ENCODE measurements around the gene CDK2AP2.
"Not testable (repeated sequence)": the region's sequence is repeated elsewhere in the genome, so short reads cannot be mapped to it uniquely, and the experiment has no call there.

Gene CDK2AP2, protein sequence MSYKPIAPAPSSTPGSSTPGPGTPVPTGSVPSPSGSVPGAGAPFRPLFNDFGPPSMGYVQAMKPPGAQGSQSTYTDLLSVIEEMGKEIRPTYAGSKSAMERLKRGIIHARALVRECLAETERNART

GRCh38 chr11:67507864-67508485 lies at the start of gene CDK2AP2:
CDK2AP2 (minus strand) TSS chr11:67508162; CDS start chr11:67508082, 80 bp downstream.
- peak; percentile 99 for DNase-seq

DNA sequence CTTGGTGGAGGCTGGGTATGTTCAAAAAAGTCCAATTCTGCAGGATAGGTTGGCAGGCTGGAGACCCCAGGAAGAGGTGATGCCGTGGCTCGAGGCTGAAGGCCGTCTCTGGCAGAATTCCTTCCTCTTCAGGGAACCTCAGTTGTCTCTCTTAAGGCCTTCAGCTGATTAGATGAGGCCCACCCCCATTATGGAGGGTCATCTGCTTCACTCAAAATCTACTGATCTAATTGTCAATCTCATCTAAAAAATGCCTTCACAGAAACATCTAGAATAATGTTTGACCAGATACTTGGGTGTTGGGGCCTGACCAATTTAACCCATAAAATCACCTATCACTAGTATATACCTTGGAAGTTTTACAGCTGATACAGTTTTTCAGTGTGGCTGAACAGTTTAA lies 48.3 kb upstream of the CDK2AP2 start:
- DNase-seq: no peak

- not testable (repeated sequence) for DNase-seq
These were observed 43.7 kb upstream of the CDK2AP2 start for GRCh38 chr11:67551697-67552096.

DNA sequence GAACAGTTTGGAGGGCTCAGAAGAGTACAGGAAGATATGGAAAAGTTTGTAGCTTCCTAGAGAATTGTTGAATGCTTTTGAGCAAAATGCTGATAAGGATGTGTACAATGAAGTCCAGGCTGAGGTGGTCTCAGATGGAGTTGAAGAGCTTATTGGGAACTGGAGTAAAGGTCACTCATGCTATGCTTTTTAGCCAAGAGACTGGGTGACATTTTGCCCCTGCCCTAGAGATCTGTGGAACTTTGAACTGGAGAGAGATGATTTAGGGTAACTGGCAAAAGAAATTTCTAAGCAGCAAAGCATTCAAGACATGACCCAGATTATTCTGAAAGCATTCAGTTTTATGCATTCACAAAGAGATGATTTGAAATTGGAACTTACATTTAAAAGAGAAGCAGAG lies 43.2 kb upstream of the CDK2AP2 start:
- no peak for DNase-seq

DNA sequence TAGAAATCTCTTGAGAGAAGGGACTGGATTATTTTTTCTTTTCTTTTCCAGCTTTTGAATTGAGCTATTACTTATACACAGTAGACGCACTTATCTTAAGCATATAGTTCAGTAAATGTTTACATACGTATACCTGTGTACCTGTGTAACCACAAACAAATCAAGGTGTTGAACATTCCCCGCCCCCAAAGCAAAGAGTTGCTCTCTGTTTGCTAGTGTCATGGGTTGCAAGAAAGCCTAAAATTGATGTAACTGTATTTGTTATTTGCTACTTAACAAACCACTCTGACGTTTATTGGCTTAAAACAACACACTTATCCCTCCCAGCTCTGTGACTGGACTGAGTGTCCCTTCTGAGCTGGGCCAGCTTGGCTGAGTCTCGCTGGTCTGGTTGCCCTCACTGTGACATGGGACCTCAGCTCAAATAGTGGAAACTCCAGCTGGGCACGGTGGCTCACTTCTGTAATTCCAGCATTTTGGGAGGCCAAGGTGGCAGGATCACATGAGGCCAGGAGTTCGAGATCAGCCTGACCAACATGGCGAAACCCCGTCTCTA lies 40.7 kb upstream of the CDK2AP2 start:
- no peak for DNase-seq

DNA sequence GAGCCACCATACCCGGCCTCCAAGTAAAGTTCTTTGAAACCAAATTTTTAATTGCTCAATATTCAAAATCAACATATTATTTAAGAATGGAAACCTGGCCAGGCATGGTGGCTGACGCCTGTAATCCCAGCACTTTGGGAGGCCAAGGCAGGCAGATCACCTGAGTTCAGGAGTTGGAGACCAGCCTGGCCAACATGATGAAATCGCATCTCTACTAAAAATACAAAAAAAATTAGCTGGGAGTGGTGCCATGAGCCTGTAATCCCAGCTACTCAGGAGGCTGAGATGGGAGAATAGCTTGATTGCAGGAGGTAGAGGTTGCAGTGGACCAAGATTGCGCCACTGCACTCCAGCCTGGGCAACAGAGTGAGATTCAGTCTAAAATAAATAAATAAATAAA lies 40.1 kb upstream of the CDK2AP2 start:
- DNase-seq: not testable (repeated sequence)

DNA sequence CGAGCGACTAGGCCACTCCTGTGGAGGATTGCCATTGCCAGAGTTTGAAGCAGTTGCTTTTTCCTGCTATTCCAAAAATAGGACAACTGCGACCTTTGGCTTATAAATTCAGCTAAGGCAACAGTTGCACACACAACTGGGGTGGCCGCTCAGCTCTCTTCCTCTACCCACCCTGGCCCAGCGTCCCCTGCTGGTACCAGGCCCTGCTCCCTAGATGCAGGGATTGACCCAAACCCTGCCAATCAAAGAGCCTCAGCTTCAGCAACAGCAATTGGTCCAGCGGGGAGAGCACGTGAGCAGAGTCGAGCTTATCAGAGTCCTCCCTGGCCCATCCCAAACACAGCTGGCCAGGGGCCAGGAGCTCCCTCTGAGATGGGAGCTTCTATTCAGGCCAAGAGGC lies 37.3 kb upstream of the CDK2AP2 start:
- no peak for DNase-seq

DNA sequence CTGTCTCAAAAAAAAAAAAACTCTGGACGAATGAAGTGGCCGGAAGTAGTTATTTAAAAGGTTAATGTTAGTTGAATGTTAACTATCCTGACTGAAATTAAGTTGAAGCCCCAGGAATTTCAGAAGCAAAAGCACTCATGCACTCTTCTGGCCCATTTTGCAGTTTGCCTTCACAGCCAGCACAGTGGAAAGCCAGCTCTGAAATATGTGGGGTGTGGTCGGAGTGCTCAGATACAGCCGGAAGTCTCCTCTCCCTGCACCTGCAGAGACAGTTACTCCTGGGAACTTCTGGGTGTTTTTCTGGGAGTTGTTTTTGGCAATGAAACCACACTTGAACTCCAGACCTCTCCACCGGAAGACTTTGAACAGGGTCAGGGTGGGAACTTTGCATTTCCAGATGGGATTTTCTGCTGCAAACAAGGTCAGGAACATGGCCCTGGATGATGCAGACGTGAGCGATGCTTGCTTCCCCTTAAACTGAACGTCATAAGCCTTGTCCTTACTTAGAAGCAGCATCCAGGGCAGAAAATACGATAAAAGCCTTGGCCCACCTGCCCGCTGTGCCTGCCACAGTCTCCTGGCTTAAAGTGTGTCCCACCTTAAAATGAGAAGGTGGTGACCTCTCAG lies 36.8 kb upstream of the CDK2AP2 start:
- no peak for DNase-seq

DNA sequence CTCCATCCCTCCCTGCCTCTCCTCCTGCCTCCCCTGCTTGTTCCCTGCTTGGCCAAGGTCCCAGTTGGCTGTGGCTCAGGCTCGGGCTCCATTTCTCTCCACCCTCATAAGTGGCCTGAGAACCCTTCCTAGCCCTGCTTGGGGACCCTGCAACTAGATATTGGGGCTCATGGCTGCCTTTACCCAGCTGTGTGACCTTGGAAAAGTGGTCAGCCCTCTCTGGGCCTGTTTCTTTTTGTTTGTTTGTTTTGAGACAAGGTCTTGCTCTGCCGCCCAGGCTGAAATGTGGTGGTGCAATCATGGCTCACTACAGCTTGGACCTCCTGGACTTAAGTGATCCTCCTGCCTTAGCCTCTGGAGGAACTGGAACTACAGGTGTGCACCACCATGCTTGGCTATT lies 35.6 kb upstream of the CDK2AP2 start:
- DNase-seq: no peak

GRCh38 chr11:67542971-67543370 lies 35.0 kb upstream of the CDK2AP2 start:
- no peak for DNase-seq

GRCh38 chr11:67542169-67542568 lies 34.2 kb upstream of the CDK2AP2 start:
- DNase-seq: no peak

DNA sequence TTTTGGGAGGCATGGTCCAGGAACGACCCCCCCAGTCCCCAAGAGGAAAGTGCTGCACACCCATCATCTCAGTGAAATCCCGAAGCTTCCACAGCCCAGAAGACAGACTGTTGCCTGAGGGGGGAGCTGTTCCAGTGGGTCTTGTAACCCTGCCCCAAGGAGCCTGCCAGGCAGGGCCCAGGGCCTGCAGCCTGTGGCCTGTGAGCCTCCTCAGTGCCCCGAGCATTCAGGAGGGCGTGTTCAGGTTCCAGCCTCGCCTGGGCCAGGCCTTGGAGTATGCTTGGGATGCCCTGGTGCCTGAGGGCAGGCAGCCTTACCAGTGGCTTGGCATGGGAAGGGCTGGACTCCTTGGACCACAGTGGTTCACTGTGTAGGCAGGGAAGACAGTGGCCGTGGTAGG lies 33.2 kb upstream of the CDK2AP2 start:
- no peak for DNase-seq

- DNase-seq: no peak
These were observed 31.6 kb upstream of the CDK2AP2 start for GRCh38 chr11:67539550-67539949.

GRCh38 chr11:67538823-67539505 lies 31.0 kb upstream of the CDK2AP2 start:
- DNase-seq: no peak

GRCh38 chr11:67538306-67538705 lies 30.3 kb upstream of the CDK2AP2 start:
- no peak for DNase-seq

GRCh38 chr11:67535561-67535960 lies 27.6 kb upstream of the CDK2AP2 start:
- no peak for DNase-seq

DNA sequence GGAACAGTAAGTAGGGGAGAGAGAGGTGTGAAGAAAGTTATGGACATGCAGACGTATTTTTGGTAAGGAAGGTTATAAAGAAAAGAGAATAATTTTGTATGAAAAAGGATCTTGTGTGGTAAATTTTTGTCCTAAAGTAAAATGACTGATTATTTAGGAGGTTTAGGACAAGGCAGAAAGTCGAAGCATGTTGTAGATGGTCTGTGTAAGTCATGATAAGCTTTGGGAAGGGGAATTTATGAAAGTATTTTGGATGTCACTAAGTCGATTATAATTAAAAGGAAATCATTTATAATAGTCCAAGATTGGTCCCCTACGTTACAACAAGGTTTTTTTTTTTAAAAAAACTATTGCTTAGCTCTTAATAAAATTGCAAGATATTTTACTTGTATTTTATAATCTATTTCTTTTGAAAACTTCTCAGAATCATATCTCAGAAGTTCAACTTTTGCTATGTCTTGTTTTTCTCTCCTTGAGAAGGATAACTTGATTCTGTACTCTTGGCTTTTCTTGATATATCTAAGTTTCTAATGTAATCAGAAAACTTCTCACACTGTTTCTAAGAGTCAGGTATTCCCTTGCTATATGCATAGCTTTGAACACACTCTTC lies 26.2 kb upstream of the CDK2AP2 start:
- DNase-seq: no peak

DNA sequence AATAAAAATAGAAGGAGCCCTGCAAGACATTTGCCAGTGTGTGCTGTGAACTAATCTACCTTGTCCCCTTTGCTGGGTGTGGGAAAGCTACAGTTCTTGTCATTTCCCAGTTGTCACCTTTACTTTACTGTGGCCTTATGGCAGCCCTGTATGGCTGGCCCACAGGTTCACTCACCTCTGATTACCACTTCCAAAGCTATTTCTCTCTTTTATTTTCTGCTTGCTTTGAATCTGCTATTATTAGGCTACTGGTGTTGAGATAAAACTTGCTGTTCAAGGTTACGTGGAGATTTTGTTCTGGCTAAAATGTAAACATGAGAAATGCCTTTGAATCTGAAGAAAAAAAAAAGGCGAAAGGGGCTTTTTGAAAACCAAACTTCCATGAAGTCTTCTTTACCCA lies 24.9 kb upstream of the CDK2AP2 start:
- DNase-seq: no peak

- DNase-seq: no peak
These were observed 22.3 kb upstream of the CDK2AP2 start for GRCh38 chr11:67530282-67530592.

DNA sequence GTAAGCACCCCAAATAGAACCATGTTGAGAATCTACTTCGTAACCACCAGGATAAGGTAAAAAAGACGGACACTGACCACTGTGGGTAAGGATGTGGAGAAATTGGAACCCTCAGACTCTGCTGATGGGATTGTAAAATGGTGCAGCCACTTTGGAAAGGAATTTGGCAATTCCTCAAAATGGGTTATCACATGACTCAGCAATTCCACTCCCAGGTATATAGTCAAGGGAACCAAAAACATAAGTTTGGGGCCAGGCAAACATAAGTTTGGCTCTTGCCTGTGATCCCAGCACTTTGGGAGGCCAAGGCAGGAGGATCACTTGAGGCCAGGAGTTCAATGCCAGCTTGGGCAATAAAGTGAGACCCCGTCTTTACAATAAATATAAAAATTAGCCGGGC lies 20.4 kb upstream of the CDK2AP2 start:
- DNase-seq: no peak

- DNase-seq: no peak
These were observed 17.5 kb upstream of the CDK2AP2 start for GRCh38 chr11:67525275-67525976.

GRCh38 chr11:67524480-67524808 lies 16.5 kb upstream of the CDK2AP2 start:
- no peak for DNase-seq
